ENCODE measurements around the gene ARX.

Gene ARX

GRCh38 chrX:24996096-24996709 lies 19.6 kb downstream of the ARX start:
- no peak for DNase-seq

- DNase-seq = no peak
Measured at GRCh38 chrX:24993879-24994278, 21.9 kb downstream of the ARX start.

GRCh38 chrX:24990535-24990934 lies 25.2 kb downstream of the ARX start:
- DNase-seq = no peak

GRCh38 chrX:24988314-24988713 lies 27.5 kb downstream of the ARX start:
- no peak for DNase-seq

- no peak for DNase-seq
Measured at GRCh38 chrX:24987731-24988130, 28.0 kb downstream of the ARX start.

- no peak for DNase-seq
Measured at GRCh38 chrX:24985120-24985519, 30.6 kb downstream of the ARX start.

GRCh38 chrX:24983931-24984330 lies 31.8 kb downstream of the ARX start:
- DNase-seq = no peak

- DNase-seq = no peak
Measured at GRCh38 chrX:24982306-24982965, 33.3 kb downstream of the ARX start.

GRCh38 chrX:24981030-24981429 lies 34.7 kb downstream of the ARX start:
- no peak for DNase-seq

- no peak for DNase-seq
Measured at GRCh38 chrX:24979081-24979480, 36.7 kb downstream of the ARX start.

- DNase-seq = no peak
Measured at GRCh38 chrX:24969812-24970211, 46.0 kb downstream of the ARX start.

GRCh38 chrX:24965372-24965771 lies 50.4 kb downstream of the ARX start:
- no peak for DNase-seq

GRCh38 chrX:24963823-24964222 lies 51.9 kb downstream of the ARX start:
- DNase-seq = no peak

- DNase-seq = no peak
Measured at GRCh38 chrX:24961809-24962208, 54.0 kb downstream of the ARX start.

- no peak for DNase-seq
Measured at GRCh38 chrX:24956828-24957227, 58.9 kb downstream of the ARX start.

- DNase-seq = no peak
Measured at GRCh38 chrX:24955372-24955930, 60.3 kb downstream of the ARX start.

GRCh38 chrX:24954732-24955131 lies 61.0 kb downstream of the ARX start:
- no peak for DNase-seq

All from right forelimb (tissue), 1 donor.